ENCODE data around the gene FUT2.

The FUT2 gene

DNA sequence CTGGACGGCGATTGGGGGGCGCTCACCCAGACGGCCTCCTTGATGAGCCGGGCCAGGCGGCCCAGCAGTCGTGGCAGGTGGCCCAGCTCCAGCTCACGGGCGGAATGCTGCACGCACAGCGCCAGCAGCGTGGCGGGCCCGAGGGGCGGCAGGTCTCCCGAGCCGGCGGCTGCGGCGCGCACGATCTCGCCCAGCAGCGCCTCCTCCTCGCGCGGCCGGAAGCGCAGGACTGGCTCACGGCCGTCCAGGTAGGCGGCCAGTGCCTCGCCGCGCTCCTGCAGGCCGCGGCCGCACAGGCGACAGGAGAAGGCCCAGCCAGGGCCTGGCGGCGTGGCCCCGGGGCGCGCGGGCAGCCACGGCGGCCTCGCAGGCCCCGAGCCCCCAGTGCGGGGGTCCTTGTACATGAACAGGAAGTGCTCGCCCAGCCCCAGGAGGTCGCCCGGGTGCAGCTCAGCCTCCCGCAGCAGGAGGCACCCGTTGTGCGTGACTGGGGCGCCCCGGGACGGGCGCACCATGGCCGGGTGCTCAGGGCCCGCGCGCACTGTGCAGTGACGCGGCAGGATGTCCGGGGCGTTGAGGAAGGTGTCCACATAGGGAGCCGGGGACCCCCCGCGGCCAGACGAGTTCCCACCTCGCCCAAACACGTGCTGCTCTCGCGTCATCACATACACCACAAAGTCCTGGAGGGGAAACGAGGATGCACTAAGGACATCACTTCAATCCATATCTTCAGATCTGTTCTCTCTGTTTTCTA lies 33.3 kb downstream of the FUT2 start:
- DNase-seq (ENCODE audit: low read depth) = no peak

DNA sequence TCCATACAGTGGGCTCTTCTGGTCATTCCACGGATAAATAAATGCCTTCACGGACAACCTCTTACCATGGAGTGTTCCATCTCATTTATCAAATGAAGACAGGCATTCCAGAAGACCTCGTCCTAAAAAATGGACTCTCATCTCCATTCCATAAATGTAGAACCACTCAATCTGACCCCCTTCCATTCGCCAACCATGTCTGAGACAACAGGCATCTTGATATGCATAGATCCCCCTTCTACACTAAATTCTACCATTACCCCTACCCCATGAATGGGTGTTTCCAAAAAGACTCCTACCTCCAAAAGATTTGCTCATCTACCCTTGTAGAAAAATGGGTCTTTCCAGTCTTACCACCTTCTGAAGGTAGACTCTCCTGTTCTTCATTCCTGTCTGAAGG lies 35.7 kb downstream of the FUT2 start:
- no peak for DNase-seq (ENCODE audit: low read depth)

DNA sequence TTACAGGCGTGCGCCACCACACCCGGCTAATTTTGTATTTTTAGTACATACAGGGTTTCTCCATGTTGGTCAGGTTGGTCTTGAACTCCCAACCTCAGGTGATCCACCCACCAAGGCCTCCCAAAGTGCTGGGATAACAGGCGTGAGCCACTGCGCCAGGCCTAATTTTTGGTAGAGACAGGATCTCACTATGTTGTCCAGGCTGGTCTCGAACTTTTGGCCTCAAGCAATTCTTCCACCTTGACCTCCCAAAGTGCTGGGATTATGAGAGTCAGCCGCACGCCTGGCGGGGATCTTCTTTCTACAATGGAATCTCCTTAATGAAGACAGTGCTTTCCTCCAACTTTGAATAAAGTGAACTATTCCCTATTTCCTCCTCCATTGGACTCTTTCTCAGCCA lies 38.9 kb downstream of the FUT2 start:
- no peak for DNase-seq (ENCODE audit: low read depth)

DNA sequence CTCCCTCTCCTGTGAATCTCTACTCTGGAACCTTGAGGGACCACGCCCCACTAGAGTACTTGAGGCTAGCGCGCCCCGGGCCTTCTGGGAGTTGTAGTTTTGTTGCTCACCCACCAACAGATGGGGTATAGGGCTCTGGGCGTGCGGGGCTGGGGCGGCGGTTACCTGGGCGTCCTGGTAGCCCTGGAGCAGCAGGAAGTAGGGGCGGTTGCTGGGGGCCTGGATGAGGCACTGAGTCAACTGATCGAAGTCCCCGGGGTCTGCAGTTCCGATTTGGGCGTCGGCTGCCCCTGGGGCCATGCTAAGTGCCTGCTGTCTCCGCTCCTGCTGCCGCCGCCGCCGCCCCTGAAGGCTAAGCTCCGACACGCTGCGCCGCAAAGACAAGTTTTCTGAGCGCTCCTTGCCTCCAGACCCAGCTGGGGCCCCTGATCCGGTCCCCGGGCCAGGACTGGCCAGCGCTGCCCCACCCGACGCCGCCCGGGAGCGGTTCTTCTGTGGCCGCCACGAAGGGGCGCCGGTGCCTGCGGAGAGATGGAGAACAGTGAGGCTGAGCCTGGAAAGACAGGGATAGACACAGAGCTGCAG lies 39.4 kb downstream of the FUT2 start:
- no peak for DNase-seq (ENCODE audit: low read depth)

DNA sequence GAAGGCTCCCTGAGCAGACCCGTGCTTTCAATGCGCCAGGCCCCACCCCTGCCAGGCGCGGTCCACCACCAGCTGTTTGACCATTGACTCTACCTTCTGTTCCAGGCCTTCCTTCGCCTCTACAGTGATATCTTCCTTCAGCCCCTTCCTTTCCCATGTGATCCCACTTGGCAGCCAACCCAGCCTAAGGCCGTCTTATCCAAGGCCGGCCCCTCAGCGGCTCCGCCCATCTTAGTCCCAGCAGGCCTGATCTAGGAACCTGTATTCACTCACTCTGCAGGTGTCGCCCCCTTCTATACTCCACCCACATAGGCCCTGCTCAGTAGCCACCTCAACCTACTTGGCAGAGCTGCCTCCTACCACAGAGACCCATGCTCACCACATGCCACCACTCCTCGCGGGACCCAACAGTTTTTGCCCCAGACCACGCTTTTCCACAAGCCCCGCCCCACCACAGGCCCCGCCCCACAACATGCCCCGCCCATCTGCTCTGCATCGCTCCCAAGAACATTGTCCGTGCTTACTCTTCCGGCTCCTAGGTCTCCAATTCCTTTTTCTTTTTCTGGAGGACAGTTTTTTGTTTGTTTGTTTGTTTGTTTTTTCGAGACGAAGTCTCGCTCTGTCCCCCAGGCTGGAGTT lies 41.7 kb downstream of the FUT2 start:
- no peak for DNase-seq (ENCODE audit: low read depth)

DNA sequence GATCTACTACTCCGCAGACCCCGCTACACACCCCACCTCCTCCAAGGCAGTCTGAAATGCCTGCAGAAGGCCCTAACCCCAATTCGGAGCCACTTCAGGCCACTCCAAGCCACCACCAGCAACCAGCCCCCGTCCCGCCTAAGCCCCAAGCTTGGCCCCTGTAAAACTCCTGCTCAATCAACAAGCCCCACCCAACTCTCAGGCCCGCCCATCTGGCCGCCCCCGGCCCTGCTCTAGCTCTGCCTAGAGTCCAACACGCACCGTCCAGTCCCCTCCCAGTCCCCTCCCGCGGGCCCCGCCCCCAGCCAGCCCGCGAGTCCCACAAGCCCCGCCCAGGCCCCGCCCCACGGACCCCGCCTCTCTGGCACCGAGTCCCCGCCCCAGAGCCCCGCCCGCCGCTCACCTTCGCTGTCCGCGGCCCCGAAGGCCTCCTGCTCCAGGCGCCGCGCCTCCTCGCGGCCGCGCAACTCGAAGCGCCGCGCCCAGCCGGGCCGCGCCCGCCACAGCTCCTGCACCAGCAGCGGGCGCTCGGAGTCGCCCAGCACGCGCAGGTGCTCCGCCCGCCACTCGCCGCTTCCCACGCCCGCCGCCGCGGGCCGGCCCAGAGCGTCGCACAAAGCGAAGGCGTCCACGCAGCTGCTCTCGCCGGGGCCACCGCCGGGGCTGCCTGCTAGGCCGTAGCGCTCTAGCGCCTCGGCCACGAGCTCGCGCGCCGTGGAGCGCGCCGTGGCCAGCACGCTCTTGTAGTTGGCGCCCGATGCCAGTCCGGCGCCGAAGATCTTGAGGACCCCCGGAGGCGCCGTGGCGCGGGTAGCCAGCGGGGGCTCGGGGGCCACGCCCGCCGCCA lies 43.0 kb downstream of the FUT2 start:
- peak; percentile 96 for DNase-seq (ENCODE audit: low read depth)

DNA sequence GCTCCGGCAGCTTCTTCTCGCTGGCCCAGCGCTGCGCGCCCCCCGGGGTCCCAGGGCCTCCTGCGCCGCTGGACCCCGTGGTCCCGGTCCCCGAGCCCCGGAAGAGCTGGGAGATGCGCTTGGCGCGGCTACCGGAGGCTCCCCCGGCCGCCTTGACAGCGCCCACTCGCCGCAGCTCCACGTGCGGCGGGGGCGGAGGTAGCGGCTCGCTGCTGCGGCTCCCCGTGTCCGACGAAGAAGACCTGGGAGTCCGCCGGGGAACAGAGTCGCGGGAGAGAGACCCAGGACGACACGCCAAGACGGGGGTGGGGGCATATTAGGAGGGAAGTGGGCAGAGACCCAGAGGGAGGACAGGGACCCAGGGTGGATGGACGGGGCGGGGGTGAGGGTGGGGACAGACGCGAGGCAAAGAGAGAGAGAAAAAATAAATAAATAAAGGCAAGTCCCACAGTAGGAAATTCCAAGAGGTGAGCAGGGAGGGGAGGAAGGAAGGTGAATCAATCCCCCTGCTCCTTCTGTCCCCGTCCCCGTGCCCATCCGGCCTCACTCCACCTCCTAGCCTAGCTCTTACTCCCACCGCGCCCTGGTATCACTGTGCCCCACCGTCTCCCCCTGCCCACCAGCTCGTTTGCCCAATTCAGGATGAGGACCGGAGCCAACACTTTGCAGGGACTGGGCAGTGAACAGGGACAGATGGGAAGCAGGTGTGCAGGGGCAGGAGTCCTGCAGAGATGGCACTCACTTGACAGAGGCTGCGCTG lies 43.8 kb downstream of the FUT2 start:
- no peak for DNase-seq (ENCODE audit: low read depth)

DNA sequence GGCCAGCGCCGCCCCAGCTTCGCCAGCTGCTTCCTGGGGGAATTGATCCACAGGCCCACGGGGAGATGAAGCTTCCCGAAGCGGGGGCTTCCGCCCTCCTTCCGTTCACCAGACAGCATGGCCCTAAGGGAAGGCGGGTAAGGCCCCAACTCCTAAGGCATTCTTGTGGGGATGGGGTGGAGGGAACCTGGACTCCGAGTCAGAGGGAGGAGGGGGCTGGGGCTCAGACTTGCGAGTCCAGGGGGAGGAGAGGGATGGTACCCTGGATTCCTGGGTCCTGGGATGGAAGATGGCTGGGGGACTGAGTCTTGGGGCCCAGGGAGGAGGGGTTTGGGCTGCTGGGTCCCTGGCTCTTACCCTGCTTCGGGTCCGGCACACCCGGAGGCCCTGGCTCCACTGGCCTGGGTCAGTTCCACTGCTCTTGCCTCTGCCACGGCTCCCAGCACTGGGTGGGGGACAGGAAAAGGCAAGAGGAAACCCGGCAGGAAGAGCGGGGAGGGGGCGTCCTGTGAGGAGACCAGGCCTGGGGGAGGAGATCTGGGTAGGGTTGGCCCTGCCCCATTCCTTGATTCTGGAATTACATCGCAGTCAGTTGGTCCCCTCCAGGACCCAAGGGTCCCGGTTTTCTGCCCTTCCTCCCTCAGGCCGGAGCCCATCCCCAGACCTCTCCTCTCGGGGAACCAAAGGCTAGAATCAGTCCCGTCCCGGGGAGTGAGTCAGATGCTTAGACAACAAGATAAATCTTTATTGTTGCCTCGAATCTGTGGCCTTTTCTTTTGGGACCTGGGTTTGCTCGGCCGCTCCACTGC lies 44.6 kb downstream of the FUT2 start, which contains the start of gene RASIP1:
Gene RASIP1, minus strand, starts transcription at position 447 of the 809 bp plus-strand sequence. Its CDS starts 328 bp downstream, at position 119.
- DNase-seq (ENCODE audit: low read depth) = no peak

DNA sequence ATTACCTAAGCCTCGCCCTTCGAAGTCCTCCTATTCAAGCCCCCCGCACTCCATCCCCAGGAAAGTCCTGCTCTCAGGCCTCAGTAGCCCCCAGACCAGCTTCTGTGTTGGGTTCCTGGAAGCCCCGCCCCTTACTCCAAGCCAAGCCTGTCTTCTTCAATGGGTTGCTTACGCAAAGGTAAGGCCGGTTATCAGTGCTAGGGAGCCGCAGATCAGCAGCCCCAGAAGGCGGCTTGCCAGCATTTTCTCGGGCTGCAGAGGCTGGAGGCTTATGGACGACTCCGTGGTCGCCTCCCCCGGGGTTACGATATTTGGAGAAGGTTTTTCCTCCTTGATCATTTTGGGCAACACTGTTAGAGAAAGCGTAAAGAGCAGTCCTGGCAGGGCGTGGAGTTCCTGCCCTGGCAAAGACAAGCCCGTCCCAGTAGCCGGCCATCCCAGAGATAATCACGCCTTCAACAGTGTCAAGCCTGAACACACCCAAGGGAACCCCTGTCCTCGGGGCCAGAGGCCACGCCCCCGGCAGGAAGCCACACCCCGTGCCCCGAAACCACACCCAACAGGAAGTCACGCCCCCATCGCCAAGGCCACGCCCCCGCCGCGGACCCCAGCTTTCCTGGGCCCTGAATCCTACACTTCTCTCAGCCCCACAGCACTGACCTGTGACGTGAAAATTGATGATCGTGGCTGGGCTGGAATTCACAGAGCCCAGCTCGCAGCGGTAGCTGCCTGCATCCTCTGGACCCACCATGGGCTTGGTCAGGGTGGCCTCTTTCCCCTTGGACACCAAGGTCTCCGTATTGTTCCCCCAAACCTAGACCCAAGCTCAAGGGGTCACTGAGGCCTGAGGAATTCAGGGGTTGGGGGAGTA lies 45.6 kb downstream of the FUT2 start:
- peak; percentile 85 for DNase-seq (ENCODE audit: low read depth)

DNA sequence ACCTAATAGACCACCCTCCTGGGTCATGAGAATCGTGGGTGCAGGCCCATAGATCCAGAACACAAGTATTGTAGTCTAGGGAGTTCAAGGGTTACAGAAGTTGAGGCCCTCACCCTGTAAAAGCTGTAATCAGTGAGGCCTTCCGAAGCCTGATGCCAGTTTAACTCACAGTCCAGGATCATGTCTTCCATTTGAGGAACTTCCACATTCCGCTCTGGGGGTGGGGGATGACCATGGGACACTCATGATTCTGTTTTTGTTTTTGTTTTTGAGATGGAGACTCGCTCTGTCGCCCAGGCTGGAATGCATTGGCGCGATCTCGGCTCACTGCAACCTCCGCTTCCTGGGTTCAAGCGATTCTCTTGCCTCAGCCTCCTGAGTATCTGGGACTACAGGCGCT lies 46.3 kb downstream of the FUT2 start:
- DNase-seq (ENCODE audit: low read depth) = no peak

DNA sequence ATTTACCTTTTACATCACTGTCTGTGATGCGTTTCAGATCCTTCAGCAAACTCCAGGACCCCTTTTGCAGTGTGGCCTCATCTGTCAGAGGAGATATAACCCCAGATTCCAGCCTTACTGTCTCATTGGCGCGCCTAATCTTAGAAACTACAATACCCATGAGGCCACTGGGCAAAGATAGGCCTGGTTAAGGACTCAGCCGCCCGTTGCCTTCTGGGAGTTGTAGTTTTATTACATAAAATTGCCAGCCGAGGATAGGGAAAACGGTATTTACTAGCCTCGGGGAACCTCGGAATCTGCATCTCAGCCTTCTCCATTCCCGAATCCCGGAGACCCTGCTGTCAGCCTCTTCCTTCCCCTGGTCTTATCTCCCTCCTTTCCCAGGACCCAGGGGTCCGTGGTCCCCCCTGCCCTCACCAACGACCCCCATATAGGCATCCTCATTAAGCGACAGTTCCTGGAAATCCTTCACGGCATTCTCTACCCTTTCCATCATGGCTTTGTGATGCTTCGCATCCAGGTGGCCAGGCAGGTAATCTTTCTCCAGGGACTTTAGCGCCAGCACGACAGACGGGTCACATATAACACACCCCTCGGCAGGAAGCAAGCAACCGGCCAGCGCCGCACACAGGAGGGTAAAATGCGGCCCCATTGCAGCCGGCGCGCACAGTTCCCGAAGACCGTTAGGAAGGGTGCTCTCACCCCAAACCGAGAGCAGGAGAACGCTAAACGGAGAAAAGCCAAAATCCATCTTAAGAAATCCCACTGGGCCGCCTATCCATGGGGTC lies 49.6 kb downstream of the FUT2 start:
- DNase-seq (ENCODE audit: low read depth) = no peak

DNA sequence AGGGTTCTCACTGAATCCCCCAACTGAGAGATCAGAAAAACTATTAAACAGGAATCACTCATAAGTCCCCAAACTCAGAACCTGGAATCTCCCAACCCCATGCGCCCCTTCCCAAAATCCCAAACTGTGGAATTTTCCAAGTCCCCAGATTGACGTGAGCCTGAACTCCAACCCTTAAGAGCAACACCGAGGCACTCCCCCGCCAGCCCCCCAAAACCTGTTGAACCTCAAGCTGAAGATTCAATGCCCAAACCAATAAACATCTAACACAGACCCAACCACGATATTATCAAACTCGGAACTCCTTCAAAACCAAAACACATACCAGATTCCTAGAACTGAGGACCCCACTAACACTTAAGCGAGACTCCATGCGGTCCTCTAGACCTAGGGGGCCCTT lies 50.3 kb downstream of the FUT2 start:
- no peak for DNase-seq (ENCODE audit: low read depth)

DNA sequence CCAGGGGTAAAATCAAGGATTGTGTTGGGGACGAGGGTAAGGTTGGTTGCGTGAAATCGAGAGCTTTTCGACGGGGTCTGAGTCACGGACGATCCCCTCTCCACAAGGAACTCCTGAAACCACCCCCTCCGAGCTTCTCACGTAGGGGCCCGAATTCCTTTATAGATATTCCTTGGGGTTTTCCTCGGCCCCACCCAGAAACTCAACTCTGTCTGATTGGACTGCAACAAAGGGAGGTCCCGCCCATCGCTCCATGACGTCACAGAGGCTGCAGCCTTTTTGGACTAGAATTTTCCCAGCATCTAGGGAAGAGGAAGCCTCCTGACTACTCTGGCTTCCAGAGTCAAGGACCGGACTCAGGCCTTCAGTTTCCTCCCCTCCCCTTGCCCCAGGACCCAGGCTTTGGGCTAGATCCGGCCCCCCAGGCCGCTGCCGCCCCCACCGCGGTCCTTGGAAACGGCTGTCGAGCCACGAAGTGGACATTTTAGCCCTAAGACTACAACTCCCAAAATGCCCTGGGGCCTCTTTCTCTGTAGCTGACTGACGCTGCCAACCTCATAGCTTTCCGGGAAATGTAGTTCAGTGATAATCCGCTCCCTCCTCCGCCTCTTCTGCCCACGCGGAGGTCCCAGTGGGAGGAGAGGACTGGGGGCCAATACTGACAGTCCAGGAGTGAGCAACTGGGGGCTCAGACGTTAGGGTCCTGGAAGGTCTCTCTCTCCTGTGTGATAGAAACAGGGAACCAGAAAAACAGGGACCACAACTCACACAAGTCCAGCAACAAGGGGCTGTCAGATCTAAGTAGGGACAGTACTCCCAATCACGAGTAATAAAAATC lies 51.2 kb downstream of the FUT2 start, which contains the start of gene IZUMO1:
Gene IZUMO1, minus strand, starts transcription at position 172 of the 838 bp plus-strand sequence. CDS start 1,050 bp downstream, outside the sequence.
- no peak for DNase-seq (ENCODE audit: low read depth)

DNA sequence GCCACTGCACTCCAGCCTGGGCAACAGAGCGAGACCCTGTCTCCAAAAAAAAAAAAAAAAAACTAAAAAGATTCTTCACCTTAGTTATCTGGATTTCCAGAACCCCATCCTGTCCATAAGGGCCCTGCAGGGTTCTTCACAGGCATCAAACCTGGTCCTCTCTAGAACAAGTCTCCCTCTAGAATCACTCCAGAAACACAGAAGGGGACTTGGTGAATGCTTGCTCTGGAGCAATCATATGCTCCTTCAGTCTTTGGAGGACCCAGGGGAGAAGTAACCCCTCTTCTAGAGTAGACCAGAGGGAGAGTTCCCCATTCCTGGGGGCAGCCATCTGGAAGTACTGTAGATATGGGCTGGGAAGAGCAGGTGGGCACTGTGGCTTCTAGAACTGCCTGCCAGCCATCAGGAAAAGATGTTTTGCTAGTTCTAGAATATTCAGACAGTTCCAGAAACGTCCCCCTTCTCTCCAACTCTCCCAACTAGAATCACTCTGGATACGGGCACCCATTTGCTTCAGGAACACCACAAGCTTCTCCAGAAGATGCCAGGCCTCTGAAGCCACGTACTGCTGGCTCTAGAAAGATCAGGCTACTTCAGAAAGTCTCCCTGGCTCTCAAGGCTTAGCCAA lies 53.9 kb downstream of the FUT2 start:
- no peak for DNase-seq (ENCODE audit: low read depth)

DNA sequence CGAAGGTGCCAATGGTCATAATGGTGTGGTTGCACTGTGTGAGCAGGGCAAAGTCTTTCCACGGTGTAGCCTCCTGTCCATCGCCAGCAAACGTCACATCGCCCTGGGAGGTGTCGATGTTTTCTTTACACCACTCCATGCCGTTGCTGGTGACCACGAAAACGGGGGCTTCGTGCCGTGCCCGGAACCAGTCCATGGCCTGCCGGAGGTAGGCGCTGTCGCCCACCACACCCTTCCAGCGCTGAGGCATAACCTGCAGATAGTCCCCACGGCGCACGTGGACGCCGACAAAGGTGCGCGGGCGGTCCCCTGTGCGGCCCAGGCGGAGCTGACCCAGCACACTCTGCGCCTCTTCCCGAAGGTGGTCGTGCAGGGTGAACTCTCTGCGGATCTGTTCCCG lies 54.6 kb downstream of the FUT2 start:
- no peak for DNase-seq (ENCODE audit: low read depth)

DNA sequence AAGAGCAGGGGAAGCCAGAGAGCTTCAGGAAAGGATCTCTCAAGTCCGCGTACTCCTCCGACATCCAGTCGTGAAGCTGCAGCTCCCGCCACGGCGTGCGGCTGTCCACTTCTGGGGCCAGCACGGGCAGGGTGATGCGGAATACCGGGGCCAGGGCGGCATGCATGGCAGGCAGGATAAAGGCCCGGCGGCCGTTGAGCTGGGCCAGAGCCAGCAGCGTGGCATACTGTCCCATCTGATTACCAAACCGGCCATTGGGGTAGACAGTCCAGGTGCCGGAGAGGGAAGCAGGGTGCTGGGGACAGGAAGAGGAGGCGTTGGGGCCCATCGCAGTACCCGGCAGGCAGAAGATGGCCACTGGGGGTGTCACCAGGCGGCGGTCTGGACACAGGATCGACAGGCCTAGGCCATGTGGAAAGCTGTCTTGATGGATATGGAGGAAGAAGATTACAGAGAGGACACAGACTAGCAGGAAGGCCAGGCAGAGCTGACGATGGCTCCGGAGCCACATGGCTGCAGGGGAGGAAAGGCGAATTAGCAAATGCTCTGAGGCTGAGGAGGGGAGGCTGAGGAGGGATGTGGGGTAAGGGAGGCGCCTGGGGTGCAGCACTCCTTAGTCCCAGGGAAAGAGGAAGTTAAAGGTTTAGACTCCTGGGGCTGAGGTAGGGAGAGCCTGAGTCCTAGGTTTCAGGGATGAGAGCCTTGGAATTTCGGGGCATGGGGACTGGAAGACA lies 55.2 kb downstream of the FUT2 start:
- DNase-seq (ENCODE audit: low read depth) = no peak
